Mucosa of rectum (tissue), 2 donors: ENCODE data around the gene FAM228A.

Source experiments
- H3K27ac ChIP-seq, 2 donors: one replicate each; pipeline ENCODE4 v1.7.0; 2013; ENCODE audit warnings: inconsistent platforms in 2 of 2, low read depth in 2 of 2, low read length in 2 of 2
- H3K27me3 ChIP-seq, 2 donors: one replicate each; pipeline ENCODE4 v1.7.0; 2013; ENCODE audit warnings: low read length in 2 of 2; ENCODE audit not compliant: control insufficient read depth in 2 of 2, insufficient read depth in 2 of 2
- H3K36me3 ChIP-seq, 2 donors: one replicate each; pipeline ENCODE4 v1.7.0; 2013; ENCODE audit warnings: low read length in 2 of 2; ENCODE audit not compliant: control insufficient read depth in 2 of 2, insufficient read depth in 2 of 2
- H3K4me1 ChIP-seq, 2 donors: one replicate each; pipeline ENCODE4 v1.7.0; 2013; ENCODE audit warnings: low read length in 2 of 2, mild to moderate bottlenecking in 1 of 2; ENCODE audit not compliant: control insufficient read depth in 2 of 2, insufficient read depth in 2 of 2
- H3K4me3 ChIP-seq, 2 donors: one replicate each; pipeline ENCODE4 v1.7.0; 2013; ENCODE audit warnings: low read length in 2 of 2
- H3K9ac ChIP-seq, 2 donors: one replicate each; pipeline ENCODE4 v1.7.0; 2013; ENCODE audit warnings: low read length in 2 of 2, low read depth in 1 of 2, mild to moderate bottlenecking in 1 of 2
- H3K9me3 ChIP-seq, 2 donors: one replicate each; pipeline ENCODE4 v1.7.0; 2013; ENCODE audit warnings: low read length in 2 of 2; ENCODE audit not compliant: control insufficient read depth in 2 of 2
- donor health status: healthy.
- donor health status: Normal muscosa, but diverticular disease.

FAM228A gene

GRCh38 chr2:24162494-24162893 is 12.4 kb upstream of the FAM228A start:
- Histone ChIP-seq H3K36me3 (peaks cover 0 to 2% of the 10 kb centered on the region in 2 donors), H3K9me3 (no peaks in the 10 kb centered on the region), H3K27ac (no peak overlapping the region), H3K27me3 (no peaks in the 10 kb centered on the region), H3K9ac (no peak overlapping the region), H3K4me3 (no peak overlapping the region), H3K4me1 (no peaks in the 10 kb centered on the region)

DNA sequence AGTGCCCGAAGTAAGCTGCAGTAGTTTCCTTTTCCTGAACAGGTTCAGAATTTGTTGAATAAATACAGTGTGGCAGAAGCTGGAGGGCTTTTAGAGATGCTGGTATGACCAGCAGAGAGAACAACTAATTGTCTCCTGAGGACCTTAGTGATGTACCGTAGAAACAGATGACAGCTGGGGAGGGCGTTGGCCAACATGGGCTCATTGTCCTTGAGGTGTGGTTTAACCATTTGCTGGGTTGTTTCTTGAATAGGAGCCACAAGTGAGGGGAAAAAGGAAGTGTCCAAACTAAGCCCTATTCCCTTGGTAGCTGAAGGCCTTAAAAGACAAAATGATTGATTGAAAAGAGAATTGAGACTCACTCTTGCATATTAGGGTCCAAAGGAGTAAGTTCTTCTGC is 11.7 kb upstream of the FAM228A start:
- H3K36me3 ChIP-seq: peaks cover 0 to 2% of the 10 kb centered on the region in 2 donors
- H3K9me3 ChIP-seq: no peaks in the 10 kb centered on the region
- H3K4me3 ChIP-seq: no peak overlapping the region
- no peaks in the 10 kb centered on the region for H3K27me3 ChIP-seq
- H3K27ac ChIP-seq: no peak overlapping the region
- H3K9ac ChIP-seq: no peak overlapping the region
- H3K4me1 ChIP-seq: no peaks in the 10 kb centered on the region

DNA sequence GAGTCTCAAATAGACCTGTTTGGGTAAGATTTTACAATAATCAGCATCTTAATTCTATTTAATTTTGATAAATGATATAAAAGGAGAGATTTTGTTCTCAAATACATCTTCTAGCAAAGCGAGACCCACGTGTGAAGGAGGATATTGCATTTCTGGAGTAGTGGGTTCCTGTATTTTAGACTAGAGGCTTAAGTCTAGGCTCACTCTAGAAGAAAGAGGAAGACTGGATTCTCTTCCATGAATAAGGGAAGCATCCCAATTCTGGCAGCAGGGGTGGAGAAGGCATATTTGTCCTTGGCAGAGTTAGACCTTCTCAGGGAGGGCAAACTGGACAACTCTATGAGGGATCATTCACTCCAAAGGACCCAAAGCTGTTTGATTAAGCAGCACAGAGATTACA is 11.3 kb upstream of the FAM228A start:
- no peaks in the 10 kb centered on the region for H3K4me1 ChIP-seq
- H3K9me3 ChIP-seq: no peaks in the 10 kb centered on the region
- no peak overlapping the region for H3K4me3 ChIP-seq
- H3K36me3 ChIP-seq: peaks cover 0 to 2% of the 10 kb centered on the region in 2 donors
- no peak overlapping the region for H3K9ac ChIP-seq
- no peak overlapping the region for H3K27ac ChIP-seq
- H3K27me3 ChIP-seq: no peaks in the 10 kb centered on the region

GRCh38 chr2:24164416-24164973 is 10.4 kb upstream of the FAM228A start:
- Histone ChIP-seq H3K4me3 (no peak overlapping the region), H3K9me3 (no peaks in the 10 kb centered on the region), H3K27ac (no peak overlapping the region), H3K9ac (no peak overlapping the region), H3K4me1 (no peaks in the 10 kb centered on the region), H3K36me3 (peaks cover 0 to 2% of the 10 kb centered on the region in 2 donors), H3K27me3 (no peaks in the 10 kb centered on the region)

- H3K27me3 ChIP-seq: no peaks in the 10 kb centered on the region
- no peaks in the 10 kb centered on the region for H3K36me3 ChIP-seq
- H3K9ac ChIP-seq: no peak overlapping the region
- no peaks in the 10 kb centered on the region for H3K4me1 ChIP-seq
- no peak overlapping the region for H3K27ac ChIP-seq
- H3K4me3 ChIP-seq: no peak overlapping the region
- H3K9me3 ChIP-seq: no peaks in the 10 kb centered on the region
Observed at GRCh38 chr2:24169023-24169422, 5.8 kb upstream of the FAM228A start.

DNA sequence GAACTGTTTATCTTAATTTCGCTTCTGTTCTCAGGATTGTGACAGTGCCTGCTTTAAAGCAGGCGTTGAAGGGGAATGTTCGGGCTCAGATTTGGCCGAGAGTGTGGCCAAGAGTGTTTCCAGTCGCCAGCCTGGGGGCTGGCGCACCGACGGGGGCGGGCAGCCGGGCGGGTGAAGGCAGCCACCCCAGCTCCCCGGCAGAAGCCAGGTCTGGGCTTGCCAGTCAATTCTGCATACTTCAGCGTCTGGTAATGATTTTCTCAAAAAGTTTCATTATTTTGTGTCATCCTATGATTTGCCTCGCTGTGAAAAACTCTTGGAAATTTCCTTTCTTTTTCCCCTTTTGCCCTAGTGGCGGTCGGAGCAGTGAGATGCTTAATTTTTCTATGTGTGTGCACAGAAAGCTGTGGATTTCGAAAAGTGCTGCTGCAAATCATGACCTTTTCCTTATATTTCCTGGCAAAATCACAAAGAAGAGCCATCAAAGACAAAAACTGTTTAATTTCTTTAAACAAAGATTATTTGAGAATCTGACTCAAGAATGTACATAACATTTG is 856 bp downstream of the FAM228A start:
- H3K9ac ChIP-seq: no peak overlapping the region
- no peaks in the 10 kb centered on the region for H3K27me3 ChIP-seq
- H3K4me3 ChIP-seq: no peak overlapping the region
- H3K36me3 ChIP-seq: no peaks in the 10 kb centered on the region
- H3K27ac ChIP-seq: no peak overlapping the region
- no peaks in the 10 kb centered on the region for H3K4me1 ChIP-seq
- no peaks in the 10 kb centered on the region for H3K9me3 ChIP-seq

- Histone ChIP-seq H3K9ac (no peak overlapping the region), H3K9me3 (no peaks in the 10 kb centered on the region), H3K4me3 (no peak overlapping the region), H3K27me3 (no peaks in the 10 kb centered on the region), H3K27ac (no peak overlapping the region), H3K36me3 (no peaks in the 10 kb centered on the region), H3K4me1 (no peaks in the 10 kb centered on the region)
Observed at GRCh38 chr2:24176326-24176725, 1.5 kb downstream of the FAM228A start.

- Histone ChIP-seq H3K36me3 (no peaks in the 10 kb centered on the region), H3K4me1 (no peaks in the 10 kb centered on the region), H3K4me3 (no peak overlapping the region)
Observed at GRCh38 chr2:24179683-24180082, 4.8 kb downstream of the FAM228A start.

GRCh38 chr2:24181849-24182248 is 7.0 kb downstream of the FAM228A start:
- H3K27ac ChIP-seq: no peak overlapping the region
- no peak overlapping the region for H3K9ac ChIP-seq
- H3K4me3 ChIP-seq: no peak overlapping the region
- H3K27me3 ChIP-seq: no peaks in the 10 kb centered on the region
- no peaks in the 10 kb centered on the region for H3K9me3 ChIP-seq
- H3K36me3 ChIP-seq: no peaks in the 10 kb centered on the region
- no peaks in the 10 kb centered on the region for H3K4me1 ChIP-seq

More at GRCh38 chr2:24179683-24180082, 4.8 kb downstream of the FAM228A start:
- Histone ChIP-seq H3K9ac (no peak overlapping the region), H3K9me3 (no peaks in the 10 kb centered on the region), H3K27ac (no peak overlapping the region), H3K27me3 (no peaks in the 10 kb centered on the region)

- H3K4me1 ChIP-seq: no peaks in the 10 kb centered on the region
- no peak overlapping the region for H3K9ac ChIP-seq
- no peaks in the 10 kb centered on the region for H3K36me3 ChIP-seq
- no peak overlapping the region for H3K27ac ChIP-seq
- no peaks in the 10 kb centered on the region for H3K27me3 ChIP-seq
- no peak overlapping the region for H3K4me3 ChIP-seq
- no peaks in the 10 kb centered on the region for H3K9me3 ChIP-seq
Observed at GRCh38 chr2:24182507-24182906, 7.7 kb downstream of the FAM228A start.
